B cell (primary cell): ENCODE measurements around the gene ANO2. TPM values are rescaled to one million over a fixed set of nuclear protein-coding genes. Genes with fewer than 3 reads are reported as not detected.

Experiments used
- ATAC-seq: fragments of 200-7000 bp; cut with Tn5 transposase; one replicate; pipeline ENCODE4 v1.10.0; 2021; ENCODE audit warnings: low read depth, mild to moderate bottlenecking, moderate number of reproducible peaks, moderate library complexity
- CTCF ChIA-PET: fragments of 350-600 bp; sonication (Branson Sonifier 250); formaldehyde crosslinking; loops from one replicate; lab custom pipeline; 2021; ENCODE audit warnings: antibody characterized with exemption, inconsistent platforms; lab: Charles Lee
- POLR2A ChIA-PET: fragments of 350-600 bp; sonication (Branson Sonifier 250); formaldehyde crosslinking; loops from one replicate; lab custom pipeline; 2021; ENCODE audit warnings: antibody characterized with exemption; lab: Charles Lee
- DNase-seq: peaks from one replicate; pipeline ENCODE4 v3.0.0; 2013
- H2AFZ ChIP-seq: 2 replicates; pipeline ENCODE4 v1.6.1; 2012; ENCODE audit warnings: mild to moderate bottlenecking, low read depth, low read length; ENCODE audit not compliant: insufficient read depth, poor library complexity, severe bottlenecking
- H3K27ac ChIP-seq, 2 donors: 1 replicate in 1 of 2; 2 replicates in 1 of 2; pipeline ENCODE4 v1.5.1; 2012 to 2013; ENCODE audit warnings: low read length in 2 of 2, mild to moderate bottlenecking in 2 of 2, moderate library complexity in 1 of 2
- H3K27me3 ChIP-seq, 4 experiments: fragments of 200-600 bp in 1 of 4; sonication (generic) in 1 of 4; replicated peaks in 1 of 4; 1 replicate in 2 of 4; 2 replicates in 2 of 4; pipeline versions ENCODE4 v1.6.1 to v1.7.0; 2013 to 2016; ENCODE audit warnings: low read length in 3 of 4, mild to moderate bottlenecking in 2 of 4, mixed read lengths in 1 of 4, moderate library complexity in 1 of 4; ENCODE audit not compliant: insufficient read depth in 4 of 4, control insufficient read depth in 3 of 4; ENCODE audit errors: control extremely low read depth in 1 of 4
- H3K36me3 ChIP-seq, 2 experiments: replicated peaks in 1 of 2; 1 replicate in 1 of 2; 2 replicates in 1 of 2; pipeline versions ENCODE4 v1.6.1 to v1.7.1; 2013; ENCODE audit warnings: low read length in 1 of 2; ENCODE audit not compliant: insufficient read depth in 2 of 2, control insufficient read depth in 1 of 2; ENCODE audit errors: control extremely low read depth in 1 of 2, extremely low read depth in 1 of 2
- H3K4me1 ChIP-seq, 2 donors: fragments of 200-600 bp in 1 of 2; sonication (generic) in 1 of 2; 1 replicate in 1 of 2; 2 replicates in 1 of 2; pipeline versions ENCODE4 v1.5.1 to v1.6.1; 2013 to 2017; ENCODE audit warnings: low read length in 2 of 2; ENCODE audit not compliant: control insufficient read depth in 2 of 2, insufficient read depth in 2 of 2
- H3K4me2 ChIP-seq: replicated peaks from 2 replicates; pipeline ENCODE3; 2012; ENCODE audit warnings: mild to moderate bottlenecking, low read depth, low read length; ENCODE audit not compliant: poor library complexity, severe bottlenecking
- H3K4me3 ChIP-seq, 5 experiments: fragments of 200-600 bp in 1 of 5; sonication (generic) in 1 of 5; 1 replicate in 3 of 5; 2 replicates in 2 of 5; pipeline versions ENCODE4 v1.5.1 to v1.7.0; 2011 to 2016; ENCODE audit warnings: low read length in 4 of 5, mild to moderate bottlenecking in 4 of 5, low read depth in 2 of 5, control low read depth in 1 of 5, moderate library complexity in 1 of 5; ENCODE audit not compliant: insufficient read depth in 1 of 5; ENCODE audit errors: control extremely low read depth in 1 of 5, extremely low read depth in 1 of 5
- H3K79me2 ChIP-seq: fragments of 200-600 bp; sonication (generic); one replicate; pipeline ENCODE4 v1.6.0; 2016; ENCODE audit warnings: low read length; ENCODE audit not compliant: control insufficient read depth, insufficient read depth
- H3K9ac ChIP-seq: fragments of 200-600 bp; sonication (generic); 2 replicates; pipeline ENCODE4 v1.6.1; 2017; ENCODE audit warnings: mild to moderate bottlenecking, low read length, moderate library complexity
- H3K9me3 ChIP-seq, 3 donors: one replicate each; pipeline versions ENCODE4 v1.6.1 to v1.7.1; 2013; ENCODE audit warnings: low read length in 2 of 3; ENCODE audit not compliant: control insufficient read depth in 2 of 3, insufficient read depth in 1 of 3; ENCODE audit errors: control extremely low read depth in 1 of 3
- H4K20me1 ChIP-seq: 2 replicates; pipeline ENCODE4 v1.6.0; 2012; ENCODE audit warnings: mild to moderate bottlenecking, low read length; ENCODE audit not compliant: insufficient read depth, control insufficient read depth, poor library complexity, severe bottlenecking
- H3K27ac Mint-ChIP-seq: one replicate; pipeline ENCODE4 v1.8.0; 2021; ENCODE audit warnings: mixed read lengths
- H3K27me3 Mint-ChIP-seq: one replicate; pipeline ENCODE4 v1.8.0; 2021; ENCODE audit warnings: mixed read lengths
- H3K4me1 Mint-ChIP-seq: one replicate; pipeline ENCODE4 v1.8.0; 2021; ENCODE audit warnings: mixed read lengths
- H3K4me3 Mint-ChIP-seq: one replicate; pipeline ENCODE4 v1.8.0; 2021; ENCODE audit warnings: mixed read lengths
- H3K9me3 Mint-ChIP-seq: one replicate; pipeline ENCODE4 v1.8.0; 2022; ENCODE audit warnings: mixed read lengths; ENCODE audit not compliant: insufficient read depth
- CTCF ChIP-seq: fragments of 200-600 bp; IDR thresholded peaks from one replicate; pipeline ENCODE4 v1.8.0; 2022; ENCODE audit warnings: antibody characterized with exemption, mild to moderate bottlenecking
- EZH2 ChIP-seq: IDR thresholded peaks from 2 replicates; pipeline ENCODE4 v1.6.1; 2012; ENCODE audit warnings: borderline replicate concordance, low read depth, mild to moderate bottlenecking, moderate library complexity, low read length; ENCODE audit not compliant: insufficient read depth, poor library complexity, severe bottlenecking
- WGBS: methylation state at CpG from one replicate; pipeline ENCODE4 v1.1.5; 2013; ENCODE audit warnings: missing lambda C conversion rate; ENCODE audit not compliant: insufficient coverage; 5-methylcytosine and 5-hydroxymethylcytosine counted together
- intact Hi-C: fragments of 100-400 bp; cut with micrococcal nuclease; formaldehyde crosslinking; loops from one replicate; pipeline ENCODE4 v1.10.0; 2022
- polyA plus RNA-seq: library from polyadenylated mRNA; depleted of rRNA; stranded (reverse); fragments of >200 nt; gene quantifications from 2 replicates; pipeline ENCODE4 v1.2.3, GENCODE V29; 2012
- total RNA-seq, 2 donors: library from RNA; stranded (reverse); fragments of 120-200 nt in 1 of 2; gene quantifications; 1 replicate in 1 of 2; 2 replicates in 1 of 2; pipeline versions ENCODE4 v1.2.3 to v1.2.4, GENCODE V29; 2013 to 2022

Gene ANO2
- total and polyA plus RNA-seq, 2 donors (not counting 1 experiment from before 2014, with no cell fraction given) = not detected

DNA sequence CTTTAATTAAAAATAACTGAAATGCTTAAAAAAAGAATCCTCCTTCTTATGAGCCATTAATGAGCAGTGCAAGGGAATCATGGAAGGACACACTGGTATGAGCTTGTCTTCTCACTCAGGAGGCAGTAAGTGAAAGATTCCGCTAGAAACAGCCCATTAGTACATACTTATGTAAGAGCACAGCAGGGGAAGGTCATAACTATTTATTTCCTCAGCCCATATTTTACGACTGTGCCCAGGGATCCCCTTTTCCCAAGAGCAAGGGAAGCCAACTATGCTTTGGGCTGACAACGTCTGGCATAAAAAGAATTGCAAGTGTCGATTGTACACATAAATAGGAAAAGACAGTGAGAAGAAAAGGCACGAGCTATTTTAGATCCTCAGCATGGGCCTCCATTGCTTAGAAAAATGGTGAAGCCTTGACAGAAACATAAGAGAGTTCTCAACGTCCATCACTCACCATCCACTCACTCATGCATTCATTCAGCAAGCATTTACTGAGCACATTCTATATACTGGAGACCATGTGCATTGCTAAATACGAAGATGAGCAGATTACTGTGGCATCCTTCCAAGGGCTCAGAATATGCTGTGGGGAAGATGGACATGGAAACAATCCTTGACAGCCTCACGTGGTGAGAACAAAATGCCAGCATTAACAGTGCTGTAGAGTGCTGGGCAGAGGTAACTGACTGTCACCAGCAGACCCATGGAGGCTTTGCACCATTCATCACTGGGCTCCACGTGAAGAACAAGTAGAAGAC is 360.5 kb downstream of the ANO2 start:
- Mint-ChIP-seq H3K27me3 (peaks cover 18% of the 10 kb centered on the region), H3K4me1 (no peaks in the 10 kb centered on the region), H3K4me3 (no peak overlapping the region), H3K9me3 (no peaks in the 10 kb centered on the region), H3K27ac (no peak overlapping the region)
- Histone ChIP-seq H3K27ac (no peak overlapping the region), H3K79me2 (no peaks in the 10 kb centered on the region), H3K27me3 (no peaks in the 10 kb centered on the region), H3K4me3 (no peak overlapping the region), H3K9ac (no peak overlapping the region), H4K20me1 (no peaks in the 10 kb centered on the region), H3K36me3 (no peaks in the 10 kb centered on the region), H3K9me3 (no peaks in the 10 kb centered on the region), H3K4me1 (no peaks in the 10 kb centered on the region), H2AFZ (no peak overlapping the region), H3K4me2 (no peak overlapping the region)
- DNase-seq (no peak), ATAC-seq (no peak)
- 75% methylated on average over 6 of the region's 9 CpGs for WGBS
- CTCF ChIA-PET = no interaction called here
- POLR2A ChIA-PET = no interaction called here
- intact Hi-C loops = no loop called here
- TF ChIP-seq CTCF (no peak), EZH2 (no peak)

DNA sequence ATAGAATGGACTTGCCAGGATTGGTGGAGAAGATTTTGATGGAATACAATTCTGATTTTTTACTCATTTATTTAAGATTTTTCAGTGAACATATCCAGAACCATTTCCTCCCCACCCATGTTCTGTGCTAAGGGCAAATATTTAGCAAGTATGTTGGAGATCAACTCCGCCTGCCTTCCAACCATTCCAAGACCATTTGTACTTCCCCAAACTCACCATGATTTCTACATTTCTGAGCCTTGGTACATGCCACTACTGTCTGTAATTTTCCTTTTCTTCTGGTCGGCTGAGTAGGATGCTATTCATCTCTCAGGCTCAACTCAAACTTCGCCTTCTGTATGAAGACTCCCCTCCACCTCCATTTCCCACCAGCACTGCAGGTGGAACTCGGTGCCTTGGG is 362.5 kb downstream of the ANO2 start:
- intact Hi-C loops = no loop called here
- DNase-seq (no peak), ATAC-seq (no peak)
- H3K4me3 ChIP-seq = no peak overlapping the region
- H3K4me1 Mint-ChIP-seq = no peaks in the 10 kb centered on the region
- CTCF ChIA-PET = no interaction called here
- H3K9me3 Mint-ChIP-seq = no peaks in the 10 kb centered on the region
- peaks cover 16% of the 10 kb centered on the region for H3K27me3 Mint-ChIP-seq
- H3K4me1 ChIP-seq = no peaks in the 10 kb centered on the region
- no peak overlapping the region for H3K4me3 Mint-ChIP-seq
- 100% methylated on average over 4 of the region's 4 CpGs for WGBS
- no peaks in the 10 kb centered on the region for H4K20me1 ChIP-seq
- no peak overlapping the region for H3K9ac ChIP-seq
- H2AFZ ChIP-seq = no peak overlapping the region
- POLR2A ChIA-PET = no interaction called here
- H3K27ac ChIP-seq = no peak overlapping the region
- no peaks in the 10 kb centered on the region for H3K79me2 ChIP-seq
- no peaks in the 10 kb centered on the region for H3K36me3 ChIP-seq
- no peaks in the 10 kb centered on the region for H3K27me3 ChIP-seq
- TF ChIP-seq CTCF = no peak
- TF ChIP-seq EZH2 = no peak
- no peaks in the 10 kb centered on the region for H3K9me3 ChIP-seq
- no peak overlapping the region for H3K27ac Mint-ChIP-seq
- H3K4me2 ChIP-seq = no peak overlapping the region
